HEK293T (cell line): ENCODE results near the gene FHL1.

Experiments used
- ELF4 ChIP-seq: fragments of 450-650 bp; IDR thresholded peaks from 2 replicates; pipeline ENCODE4 v1.6.1; 2017; ENCODE audit warnings: antibody characterized with exemption
- FOXA1 ChIP-seq: fragments of 450-650 bp; IDR thresholded peaks from 2 replicates; pipeline ENCODE4 v1.6.1; 2016; ENCODE audit warnings: mild to moderate bottlenecking
- FOXK2 ChIP-seq: fragments of 450-650 bp; IDR thresholded peaks from 2 replicates; pipeline ENCODE4 v1.6.1; 2016; ENCODE audit warnings: mild to moderate bottlenecking
- FOXM1 ChIP-seq: fragments of 450-650 bp; IDR thresholded peaks from 2 replicates; pipeline ENCODE4 v1.6.1; 2017; ENCODE audit warnings: mild to moderate bottlenecking, borderline replicate concordance
- HDGF ChIP-seq: fragments of 450-650 bp; IDR thresholded peaks from 2 replicates; pipeline ENCODE4 v1.6.1; 2017; ENCODE audit warnings: antibody characterized with exemption, borderline replicate concordance
- SP1 ChIP-seq: fragments of 450-650 bp; IDR thresholded peaks from 2 replicates; pipeline ENCODE4 v1.6.1; 2017
- SUZ12 ChIP-seq: fragments of 450-650 bp; IDR thresholded peaks from 2 replicates; pipeline ENCODE4 v1.6.1; 2016; ENCODE audit warnings: mild to moderate bottlenecking
- TARDBP ChIP-seq: fragments of 450-650 bp; IDR thresholded peaks from 2 replicates; pipeline ENCODE4 v1.6.1; 2016

GRCh38 chrX:136219893-136220292 is 72.6 kb downstream of the FHL1 start:
- TF ChIP-seq FOXM1 (no peak), ELF4 (no peak), FOXK2 (no peak), SP1 (no peak), FOXA1 (no peak), TARDBP (no peak), HDGF (no peak), SUZ12 (no peak)
